22Rv1 (cell line): ENCODE measurements around the gene RAB11FIP3.

Source experiments
- ZFX ChIP-seq: fragments of 450-650 bp; IDR thresholded peaks from 2 replicates; pipeline ENCODE4 v1.6.1; 2017; ENCODE audit warnings: antibody characterized with exemption, borderline replicate concordance
- TF ChIP-seq, protein P1 (sequence below): fragments of 450-650 bp; IDR thresholded peaks from 2 replicates; pipeline ENCODE4 v1.5.1; 2017; ENCODE audit warnings: mild to moderate bottlenecking

DNA sequence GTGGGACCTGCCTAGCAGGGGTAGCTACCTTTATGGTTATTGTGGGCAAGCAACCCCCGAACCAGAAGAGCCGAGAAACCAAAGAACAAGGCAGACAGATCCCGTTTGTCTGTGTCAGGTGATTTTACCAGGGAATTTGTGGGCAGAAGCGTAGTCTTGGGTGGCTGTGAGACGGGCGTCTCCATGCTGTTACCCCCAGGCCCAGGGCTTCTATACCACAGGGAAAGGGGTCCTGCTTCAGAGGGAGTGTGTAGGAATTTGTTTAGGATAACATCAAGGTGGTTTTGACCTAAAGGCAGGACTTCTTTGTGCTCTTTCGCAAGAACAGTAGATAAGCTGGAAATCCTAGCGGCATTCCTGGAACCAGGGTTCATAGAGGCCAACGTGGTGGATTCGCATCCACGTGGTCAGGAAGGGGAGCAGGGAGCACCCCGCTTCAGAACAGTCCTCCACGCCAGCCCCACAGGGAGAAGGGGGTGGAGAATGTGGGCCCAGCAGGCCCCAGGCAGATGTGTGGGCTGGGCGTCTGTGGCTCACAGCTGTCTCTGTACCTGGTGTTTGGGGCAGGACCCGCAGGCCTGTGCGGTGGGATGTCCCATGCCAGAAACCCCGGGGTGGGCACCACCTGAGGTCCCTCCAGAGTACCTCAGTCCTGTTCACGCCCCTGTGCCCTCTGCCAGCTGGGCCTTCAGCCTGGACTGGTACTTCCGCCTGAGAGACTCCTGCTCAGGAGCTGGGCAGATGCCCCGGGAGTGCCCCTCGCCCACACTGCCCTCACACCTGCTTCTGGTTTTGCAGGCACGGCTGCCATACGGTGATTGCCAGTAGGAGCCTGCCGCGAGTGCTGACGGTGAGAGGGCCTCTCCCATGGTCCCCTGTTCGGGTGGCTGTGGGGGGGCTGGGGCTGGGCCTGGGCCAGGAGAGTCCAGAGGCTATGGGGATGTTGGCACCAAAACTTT lies 19.6 kb upstream of the RAB11FIP3 start:
- TF ChIP-seq, protein P1, sequence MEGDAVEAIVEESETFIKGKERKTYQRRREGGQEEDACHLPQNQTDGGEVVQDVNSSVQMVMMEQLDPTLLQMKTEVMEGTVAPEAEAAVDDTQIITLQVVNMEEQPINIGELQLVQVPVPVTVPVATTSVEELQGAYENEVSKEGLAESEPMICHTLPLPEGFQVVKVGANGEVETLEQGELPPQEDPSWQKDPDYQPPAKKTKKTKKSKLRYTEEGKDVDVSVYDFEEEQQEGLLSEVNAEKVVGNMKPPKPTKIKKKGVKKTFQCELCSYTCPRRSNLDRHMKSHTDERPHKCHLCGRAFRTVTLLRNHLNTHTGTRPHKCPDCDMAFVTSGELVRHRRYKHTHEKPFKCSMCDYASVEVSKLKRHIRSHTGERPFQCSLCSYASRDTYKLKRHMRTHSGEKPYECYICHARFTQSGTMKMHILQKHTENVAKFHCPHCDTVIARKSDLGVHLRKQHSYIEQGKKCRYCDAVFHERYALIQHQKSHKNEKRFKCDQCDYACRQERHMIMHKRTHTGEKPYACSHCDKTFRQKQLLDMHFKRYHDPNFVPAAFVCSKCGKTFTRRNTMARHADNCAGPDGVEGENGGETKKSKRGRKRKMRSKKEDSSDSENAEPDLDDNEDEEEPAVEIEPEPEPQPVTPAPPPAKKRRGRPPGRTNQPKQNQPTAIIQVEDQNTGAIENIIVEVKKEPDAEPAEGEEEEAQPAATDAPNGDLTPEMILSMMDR: no peak
- TF ChIP-seq ZFX: no peak
